ENCODE measurements around the gene HOXA1. TPM values are rescaled to one million over a fixed set of nuclear protein-coding genes. Genes with fewer than 3 reads are reported as not detected.

Gene HOXA1
- total RNA-seq, 2 experiments from 2014 or later, result 0.14 to 0.22 TPM

DNA sequence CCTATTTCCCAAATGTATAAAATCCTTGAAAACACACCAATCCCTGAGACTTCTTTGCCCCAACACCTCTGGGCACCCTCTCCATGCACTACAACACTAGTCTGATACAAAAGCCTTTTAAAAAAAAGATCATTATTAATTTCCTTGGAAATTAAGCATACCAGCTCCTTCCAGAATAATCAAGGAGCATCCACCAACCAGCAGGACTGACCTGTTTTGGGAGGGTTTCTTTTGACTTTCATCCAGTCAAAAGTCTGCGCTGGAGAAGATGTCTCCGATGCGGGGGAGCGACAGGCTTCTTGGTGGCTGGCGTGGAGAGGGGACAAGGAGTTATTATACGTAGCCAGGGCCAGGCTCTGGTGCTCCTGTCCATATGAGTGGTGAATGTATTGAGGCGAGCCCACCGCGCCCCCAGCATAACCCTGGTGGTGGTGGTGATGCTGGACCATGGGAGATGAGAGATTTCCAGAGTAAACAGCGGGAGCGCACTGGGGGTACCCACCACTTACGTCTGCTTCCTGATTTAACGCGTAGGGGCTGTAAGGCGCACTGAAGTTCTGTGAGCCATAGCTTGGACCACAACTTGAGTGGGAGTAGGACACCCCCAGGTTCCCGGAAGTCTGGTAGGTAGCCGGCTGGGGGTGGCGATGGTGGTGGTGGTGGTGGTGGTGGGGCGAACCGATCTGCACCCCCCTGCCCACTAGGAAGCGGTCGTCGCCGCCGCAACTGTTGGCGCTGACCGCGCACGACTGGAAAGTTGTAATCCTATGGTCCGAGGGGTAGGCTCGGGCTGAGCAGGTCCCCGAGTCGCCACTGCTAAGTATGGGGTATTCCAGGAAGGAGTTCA is 527 bp downstream of the HOXA1 start:
- Mint-ChIP-seq H3K27me3 (peaks cover 91% of the 10 kb centered on the region), H3K4me1 (ENCODE audit: low read depth) (peaks cover 22% of the 10 kb centered on the region), H3K36me3 (ENCODE audit: low read depth) (no peaks in the 10 kb centered on the region), H3K27ac (no peak overlapping the region), H3K9me3 (no peaks in the 10 kb centered on the region), H3K4me3 (peak overlapping the region; percentile 90)
- intact Hi-C loops (cut with DNase I, micrococcal nuclease), result loop anchor here in 1 of 2 experiments (10.0 kb wide), 2 partner anchors 230 to 1240 kb away; partner anchors contain the start of gene SKAP2
- TF ChIP-seq, protein P1, sequence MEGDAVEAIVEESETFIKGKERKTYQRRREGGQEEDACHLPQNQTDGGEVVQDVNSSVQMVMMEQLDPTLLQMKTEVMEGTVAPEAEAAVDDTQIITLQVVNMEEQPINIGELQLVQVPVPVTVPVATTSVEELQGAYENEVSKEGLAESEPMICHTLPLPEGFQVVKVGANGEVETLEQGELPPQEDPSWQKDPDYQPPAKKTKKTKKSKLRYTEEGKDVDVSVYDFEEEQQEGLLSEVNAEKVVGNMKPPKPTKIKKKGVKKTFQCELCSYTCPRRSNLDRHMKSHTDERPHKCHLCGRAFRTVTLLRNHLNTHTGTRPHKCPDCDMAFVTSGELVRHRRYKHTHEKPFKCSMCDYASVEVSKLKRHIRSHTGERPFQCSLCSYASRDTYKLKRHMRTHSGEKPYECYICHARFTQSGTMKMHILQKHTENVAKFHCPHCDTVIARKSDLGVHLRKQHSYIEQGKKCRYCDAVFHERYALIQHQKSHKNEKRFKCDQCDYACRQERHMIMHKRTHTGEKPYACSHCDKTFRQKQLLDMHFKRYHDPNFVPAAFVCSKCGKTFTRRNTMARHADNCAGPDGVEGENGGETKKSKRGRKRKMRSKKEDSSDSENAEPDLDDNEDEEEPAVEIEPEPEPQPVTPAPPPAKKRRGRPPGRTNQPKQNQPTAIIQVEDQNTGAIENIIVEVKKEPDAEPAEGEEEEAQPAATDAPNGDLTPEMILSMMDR (IDR thresholded peaks at IDR 0.05), result no peak
- Histone ChIP-seq H3K4me3 (ENCODE audit: low read length) (peak overlapping the region; percentile 77), H3K36me3 (ENCODE audit: insufficient read depth, low read length) (no peaks in the 10 kb centered on the region), H3K27me3 (ENCODE audit: control insufficient read depth in 1 of 2, insufficient read depth in 2 of 2, low read length in 2 of 2) (peaks cover 63 to 77% of the 10 kb centered on the region in 2 experiments), H3K9me3 (ENCODE audit: control insufficient read depth in 1 of 2, insufficient read depth in 1 of 2, low read length in 2 of 2) (peaks cover 0 to 15% of the 10 kb centered on the region in 2 experiments), H3K4me1 (ENCODE audit: insufficient read depth, low read length) (peaks cover 43% of the 10 kb centered on the region), H3K27ac (ENCODE audit: low read depth in 1 of 2, low read length in 2 of 2) (no peak overlapping the region)
- POLR2A ChIA-PET, result interaction anchor here (1.2 kb wide), 1 partner anchor 11 kb away, joined by 3 read pairs; no protein-coding TSS in a partner anchor
- CTCF ChIA-PET, result interaction anchor here (0.6 kb wide), 1 partner anchor 595 kb away, joined by 3 read pairs; no protein-coding TSS in a partner anchor
- no peak for ATAC-seq (ENCODE audit: poor library complexity)
- DNase-seq, result peak in 4 of 14 experiments; percentile 21 to 46 (median 26)

DNA sequence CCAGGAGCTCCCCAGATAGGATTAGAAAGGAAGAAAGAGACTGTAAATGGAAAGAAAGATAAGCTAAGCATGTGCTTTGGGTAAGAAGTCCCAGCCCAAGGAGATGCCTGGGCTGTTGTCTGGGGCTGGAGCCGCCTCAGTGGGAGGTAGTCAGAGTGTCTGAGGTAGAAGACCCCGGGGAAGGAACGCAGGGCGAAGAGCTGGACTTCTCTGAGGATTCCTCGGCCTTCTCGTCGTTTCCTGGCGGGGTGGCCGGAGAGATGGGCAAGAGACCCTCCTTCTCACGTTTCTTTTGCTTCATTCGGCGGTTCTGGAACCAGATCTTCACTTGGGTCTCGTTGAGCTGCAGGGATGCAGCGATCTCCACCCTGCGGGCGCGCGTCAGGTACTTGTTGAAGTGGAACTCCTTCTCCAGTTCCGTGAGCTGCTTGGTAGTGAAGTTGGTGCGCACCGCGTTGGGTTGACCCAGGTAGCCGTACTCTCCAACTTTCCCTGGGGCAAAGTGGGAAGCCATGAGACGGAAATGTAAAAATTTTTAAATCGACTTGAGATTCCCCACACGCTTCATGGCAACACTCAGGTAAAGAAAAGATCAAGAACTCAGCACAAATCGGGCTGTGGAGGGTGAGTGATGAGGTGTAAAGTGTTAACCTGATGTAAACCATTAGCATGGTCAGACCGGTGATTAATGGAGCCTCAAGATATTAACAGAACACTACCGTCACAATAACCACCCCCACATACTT is 1.3 kb downstream of the HOXA1 start:
- POLR2A ChIA-PET, result no interaction called here
- H3K9me3 Mint-ChIP-seq, result no peaks in the 10 kb centered on the region
- H3K4me3 Mint-ChIP-seq, result peak overlapping the region; percentile 90
- H3K4me1 Mint-ChIP-seq (ENCODE audit: low read depth), result peaks cover 22% of the 10 kb centered on the region
- Histone ChIP-seq H3K4me1 (ENCODE audit: insufficient read depth, low read length) (peaks cover 43% of the 10 kb centered on the region), H3K27me3 (ENCODE audit: control insufficient read depth in 1 of 2, insufficient read depth in 2 of 2, low read length in 2 of 2) (peaks cover 68 to 79% of the 10 kb centered on the region in 2 experiments), H3K9me3 (ENCODE audit: control insufficient read depth in 1 of 2, insufficient read depth in 1 of 2, low read length in 2 of 2) (peaks cover 0 to 15% of the 10 kb centered on the region in 2 experiments), H3K27ac (ENCODE audit: low read depth in 1 of 2, low read length in 2 of 2) (no peak overlapping the region), H3K4me3 (ENCODE audit: low read length) (no peak overlapping the region), H3K36me3 (ENCODE audit: insufficient read depth, low read length) (no peaks in the 10 kb centered on the region)
- CTCF ChIA-PET, result interaction anchor here (1.5 kb wide), 1 partner anchor 67 kb away, joined by 4 read pairs; no protein-coding TSS in a partner anchor
- no peak for DNase-seq
- intact Hi-C loops (cut with DNase I, micrococcal nuclease), result loop anchor here in 1 of 2 experiments (10.0 kb wide), 2 partner anchors 230 to 1240 kb away; partner anchors contain the start of gene SKAP2
- no peak for ATAC-seq (ENCODE audit: poor library complexity)
- H3K36me3 Mint-ChIP-seq (ENCODE audit: low read depth), result no peaks in the 10 kb centered on the region
- H3K27ac Mint-ChIP-seq, result no peak overlapping the region
- TF ChIP-seq, protein P1 (IDR thresholded peaks at IDR 0.05), result no peak
- H3K27me3 Mint-ChIP-seq, result peaks cover 91% of the 10 kb centered on the region

DNA sequence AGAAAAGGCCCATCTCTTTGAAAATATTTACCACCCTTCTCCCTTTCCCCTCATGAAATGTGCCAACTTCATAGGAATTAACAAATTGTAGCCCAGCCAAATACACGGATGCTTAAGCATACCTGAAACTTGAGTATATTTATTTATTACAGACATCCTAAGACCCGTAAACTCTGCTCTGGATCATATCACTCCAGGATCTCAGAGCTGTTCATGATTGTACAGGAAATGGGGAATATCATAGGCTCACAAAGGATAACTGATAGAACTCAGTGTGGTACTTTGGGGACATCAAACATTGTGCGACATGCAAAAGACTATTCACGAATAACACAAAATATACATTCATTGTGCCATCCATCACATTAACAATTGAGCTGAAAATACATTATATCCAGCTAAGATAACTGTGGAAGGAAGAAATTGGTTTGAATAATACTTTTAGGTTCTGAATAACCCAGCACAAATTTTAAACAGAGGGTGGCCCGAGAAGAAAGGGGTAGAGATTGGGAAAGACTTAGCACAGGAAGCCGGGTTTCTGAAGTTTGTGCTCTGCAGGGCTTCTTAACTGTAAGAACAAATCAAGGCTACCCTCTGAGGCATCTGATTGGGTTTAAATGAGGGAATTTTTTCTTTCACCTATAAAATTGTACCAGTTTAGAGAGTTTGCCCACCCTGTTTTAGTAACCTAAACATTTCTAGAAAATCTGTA is 2.5 kb downstream of the HOXA1 start:
- no peak for DNase-seq
- H3K36me3 ChIP-seq (ENCODE audit: insufficient read depth, low read length), result no peaks in the 10 kb centered on the region
- CTCF ChIA-PET, result interaction anchor here (0.8 to 1.5 kb wide), 2 partner anchors 9 to 68 kb away, joined by 3 to 4 read pairs; no protein-coding TSS in a partner anchor
- POLR2A ChIA-PET, result no interaction called here
- no peak overlapping the region for H3K27ac Mint-ChIP-seq
- no peak overlapping the region for H3K4me3 ChIP-seq (ENCODE audit: low read length)
- H3K27ac ChIP-seq (ENCODE audit: low read depth in 1 of 2, low read length in 2 of 2), result no peak overlapping the region
- H3K36me3 Mint-ChIP-seq (ENCODE audit: low read depth), result no peaks in the 10 kb centered on the region
- peaks cover 40% of the 10 kb centered on the region for H3K4me1 ChIP-seq (ENCODE audit: insufficient read depth, low read length)
- H3K4me1 Mint-ChIP-seq (ENCODE audit: low read depth), result peaks cover 22% of the 10 kb centered on the region
- TF ChIP-seq, protein P1 (IDR thresholded peaks at IDR 0.05), result no peak
- ATAC-seq (ENCODE audit: poor library complexity), result no peak
- H3K27me3 Mint-ChIP-seq, result peaks cover 89% of the 10 kb centered on the region
- H3K27me3 ChIP-seq (ENCODE audit: control insufficient read depth in 1 of 2, insufficient read depth in 2 of 2, low read length in 2 of 2), result peaks cover 66 to 83% of the 10 kb centered on the region in 2 experiments
- peaks cover 2% of the 10 kb centered on the region for H3K9me3 Mint-ChIP-seq
- intact Hi-C loops (cut with DNase I, micrococcal nuclease), result loop anchor here in 1 of 2 experiments (10.0 kb wide), 2 partner anchors 229 to 1239 kb away; partner anchors contain the start of gene SKAP2
- H3K9me3 ChIP-seq (ENCODE audit: control insufficient read depth in 1 of 2, insufficient read depth in 1 of 2, low read length in 2 of 2), result peaks cover 0 to 10% of the 10 kb centered on the region in 2 experiments
- H3K4me3 Mint-ChIP-seq, result no peak overlapping the region
